Endothelial cell of hepatic sinusoid (primary cell): ENCODE data around the gene ZNF664.

Experiments used
- in situ Hi-C: cut with HindIII; loops from 2 replicates; pipeline ENCODE4 v1.10.0; 2017; ENCODE audit warnings: low sequenced_read_pairs

ZNF664 gene

DNA sequence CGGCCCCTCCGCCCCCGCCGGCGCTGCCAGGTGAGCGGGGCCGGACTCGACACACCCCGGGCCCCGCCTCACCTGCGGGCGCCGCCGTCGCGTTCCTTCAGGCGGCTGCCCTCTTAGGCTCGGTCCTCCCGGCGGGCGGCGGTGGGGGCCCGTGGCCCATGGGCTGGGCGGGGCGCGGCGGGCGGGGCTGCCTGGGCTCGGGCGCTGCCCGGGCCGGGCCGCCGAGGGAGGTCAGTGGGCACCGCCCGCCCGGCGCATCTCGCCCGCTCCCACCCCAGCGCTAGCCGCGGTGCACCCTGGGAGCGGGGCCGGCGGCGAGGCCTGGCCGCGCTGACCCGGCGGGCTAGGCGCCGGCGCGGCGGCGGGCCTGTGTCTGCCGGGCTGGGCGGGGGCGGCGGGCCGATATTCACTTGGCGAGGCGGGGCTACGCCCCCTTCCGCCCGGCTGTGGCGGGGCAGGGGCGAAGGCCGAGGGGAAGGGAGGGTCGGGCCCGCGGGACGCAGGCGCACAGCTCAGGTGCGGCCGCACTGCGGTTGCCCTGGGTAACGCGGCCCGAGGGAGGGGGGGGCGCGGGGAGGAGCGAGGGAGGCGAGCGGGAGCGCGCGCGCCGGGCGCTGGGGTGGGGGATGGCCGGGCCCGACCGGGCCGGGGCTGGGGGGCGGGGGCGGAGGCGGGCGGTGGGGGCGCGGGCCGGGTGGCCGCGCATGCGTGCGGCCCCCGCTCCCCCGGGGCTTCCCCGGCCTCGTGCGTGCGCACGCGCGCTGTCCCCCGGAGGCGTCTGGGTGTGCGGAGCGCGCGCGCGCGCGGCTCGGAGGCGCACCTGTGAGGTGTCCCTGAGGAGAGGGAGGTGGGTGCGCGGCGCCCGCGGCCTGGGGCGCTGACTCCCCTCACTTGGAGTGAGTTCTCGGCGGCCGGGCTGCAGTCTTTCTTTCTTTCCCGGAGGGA, at the start of gene ZNF664, which contains the start of gene CCDC92:
Gene ZNF664 (plus strand): TSS at position 759 of the 945 bp plus-strand sequence. CDS start 38,930 bp downstream, outside the sequence.
Gene CCDC92 (minus strand): TSS at position 375 of the 945 bp plus-strand sequence. CDS start 28,526 bp downstream, outside the sequence.
- in situ Hi-C loops, result no loop called here

- in situ Hi-C loops, result no loop called here
Measured at GRCh38 chr12:123923927-123924326, 49.1 kb upstream of the ZNF664 start.

DNA sequence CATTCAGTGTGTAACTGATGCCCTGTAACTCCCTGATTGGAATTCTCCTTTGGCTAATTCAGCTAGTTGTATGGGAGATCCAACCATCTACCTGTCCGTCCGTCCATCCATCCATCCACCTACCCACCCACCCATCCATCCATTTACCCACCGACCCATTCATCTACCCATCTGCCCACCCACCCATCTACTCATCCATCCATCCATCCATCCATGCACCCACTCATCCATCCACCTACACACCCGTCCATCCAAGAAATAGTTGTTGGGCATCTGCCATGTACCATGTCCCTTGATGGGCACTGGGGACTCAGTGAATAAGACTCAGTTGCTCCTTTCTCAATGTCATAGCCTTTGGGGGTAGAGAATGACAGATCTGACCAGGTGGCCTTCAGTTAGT, 48.5 kb upstream of the ZNF664 start:
- in situ Hi-C loops, result no loop called here

- in situ Hi-C loops, result no loop called here
Measured at GRCh38 chr12:123928274-123928865, 44.6 kb upstream of the ZNF664 start.

DNA sequence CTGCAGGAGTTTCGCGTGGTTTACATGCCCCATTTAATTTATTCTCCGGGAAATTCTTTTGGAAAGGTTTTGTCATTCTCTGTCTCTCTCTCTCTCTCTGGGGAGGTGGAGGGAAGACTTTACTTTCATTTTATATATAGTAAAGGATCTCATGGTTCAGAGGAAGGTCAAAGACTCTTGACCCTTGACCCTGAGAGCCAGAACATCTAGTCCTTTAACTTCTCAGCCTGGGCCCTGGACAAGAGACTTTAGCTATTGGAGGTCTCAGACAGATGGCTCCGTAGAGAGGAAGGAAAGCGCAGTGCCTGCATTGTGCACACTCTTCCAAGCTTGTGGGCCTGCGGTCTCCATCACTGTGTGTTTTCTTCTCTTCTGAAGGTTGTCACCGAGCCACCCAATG, 44.1 kb upstream of the ZNF664 start:
- in situ Hi-C loops, result no loop called here

DNA sequence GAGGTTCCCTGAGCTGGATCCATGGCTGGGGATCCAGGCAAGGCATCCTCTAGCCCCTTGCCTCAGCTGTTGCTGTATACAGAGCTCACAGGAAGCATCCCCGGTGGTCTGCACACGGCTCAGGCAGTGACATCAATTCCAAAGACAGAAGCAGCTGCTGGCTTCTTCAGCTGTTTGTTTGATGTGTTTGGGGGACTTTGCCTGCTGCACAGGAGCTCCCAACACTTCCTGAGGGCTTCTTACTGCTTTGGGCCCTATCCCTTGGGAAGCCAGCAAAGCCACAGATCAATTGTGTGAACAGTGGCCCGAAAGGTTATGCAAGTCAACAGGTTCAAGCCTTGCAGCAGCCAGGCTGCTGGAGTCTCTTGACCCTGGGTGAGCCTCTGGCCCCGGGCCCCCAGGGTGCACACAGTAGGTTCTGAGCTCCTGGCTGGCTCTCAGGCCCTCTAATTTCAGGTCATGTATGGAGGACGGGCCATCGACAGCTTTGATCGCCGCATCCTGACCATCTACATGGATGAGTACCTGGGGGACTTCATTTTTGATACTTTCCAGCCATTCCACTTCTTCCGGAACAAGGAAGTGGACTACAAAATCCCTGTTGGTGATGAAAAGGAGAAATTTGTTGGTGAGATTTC, 43.0 kb upstream of the ZNF664 start:
- in situ Hi-C loops, result loop anchor here (10.0 kb wide), 1 partner anchor 85 kb away; no protein-coding TSS in a partner anchor

- in situ Hi-C loops, result loop anchor here (10.0 kb wide), 1 partner anchor 87 kb away; no protein-coding TSS in a partner anchor
Measured at GRCh38 chr12:123931686-123932321, 41.2 kb upstream of the ZNF664 start.

GRCh38 chr12:123933214-123933613, 39.8 kb upstream of the ZNF664 start:
- in situ Hi-C loops, result loop anchor here (10.0 kb wide), 1 partner anchor 88 kb away; no protein-coding TSS in a partner anchor

- in situ Hi-C loops, result loop anchor here (10.0 kb wide), 1 partner anchor 89 kb away; no protein-coding TSS in a partner anchor
Measured at GRCh38 chr12:123934016-123934620, 38.9 kb upstream of the ZNF664 start.

- in situ Hi-C loops, result loop anchor here (10.0 kb wide), 1 partner anchor 90 kb away; no protein-coding TSS in a partner anchor
Measured at GRCh38 chr12:123934829-123935228, 38.2 kb upstream of the ZNF664 start.

DNA sequence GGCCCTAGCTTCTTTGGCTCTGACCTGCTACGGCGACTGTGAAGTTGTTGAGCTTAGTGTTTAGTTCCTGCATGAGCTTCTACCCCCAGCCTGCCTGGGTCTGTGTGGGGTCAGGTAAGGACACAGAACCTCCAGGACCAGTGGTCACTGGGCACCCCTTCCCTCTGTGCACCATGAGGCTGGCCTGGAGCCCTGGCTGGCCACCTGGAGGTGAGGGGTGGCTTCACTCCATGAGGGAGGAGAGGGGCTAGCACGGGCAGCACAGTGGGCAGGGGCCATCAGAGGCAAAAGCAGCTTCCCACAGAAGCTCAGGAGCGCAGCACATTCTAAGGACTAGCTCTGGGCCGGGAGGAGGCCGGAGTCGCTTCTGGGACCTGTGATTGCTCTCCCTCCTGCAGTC, 37.1 kb upstream of the ZNF664 start:
- in situ Hi-C loops, result loop anchor here (10.0 kb wide), 1 partner anchor 91 kb away; no protein-coding TSS in a partner anchor

DNA sequence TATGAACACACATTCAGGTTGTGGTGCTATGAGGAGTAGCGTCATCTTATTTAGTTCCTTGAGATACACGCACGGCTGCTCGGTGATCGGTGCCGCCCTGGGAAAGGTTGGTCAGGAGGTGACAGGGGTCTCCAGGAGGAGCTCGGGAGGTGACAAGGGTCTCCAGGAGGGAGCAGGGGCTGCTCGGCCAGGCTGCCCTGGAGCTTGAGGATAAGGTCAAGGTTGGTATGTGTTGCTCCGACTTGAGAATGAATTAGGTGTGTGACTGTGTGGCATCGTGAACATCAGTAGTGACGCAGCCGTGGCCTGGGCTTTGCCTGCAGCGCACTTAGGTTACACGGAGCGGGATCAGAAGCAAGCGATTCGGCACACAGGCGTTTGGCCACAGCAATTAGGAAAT, 36.5 kb upstream of the ZNF664 start:
- in situ Hi-C loops, result loop anchor here (10.0 kb wide), 1 partner anchor 92 kb away; no protein-coding TSS in a partner anchor

DNA sequence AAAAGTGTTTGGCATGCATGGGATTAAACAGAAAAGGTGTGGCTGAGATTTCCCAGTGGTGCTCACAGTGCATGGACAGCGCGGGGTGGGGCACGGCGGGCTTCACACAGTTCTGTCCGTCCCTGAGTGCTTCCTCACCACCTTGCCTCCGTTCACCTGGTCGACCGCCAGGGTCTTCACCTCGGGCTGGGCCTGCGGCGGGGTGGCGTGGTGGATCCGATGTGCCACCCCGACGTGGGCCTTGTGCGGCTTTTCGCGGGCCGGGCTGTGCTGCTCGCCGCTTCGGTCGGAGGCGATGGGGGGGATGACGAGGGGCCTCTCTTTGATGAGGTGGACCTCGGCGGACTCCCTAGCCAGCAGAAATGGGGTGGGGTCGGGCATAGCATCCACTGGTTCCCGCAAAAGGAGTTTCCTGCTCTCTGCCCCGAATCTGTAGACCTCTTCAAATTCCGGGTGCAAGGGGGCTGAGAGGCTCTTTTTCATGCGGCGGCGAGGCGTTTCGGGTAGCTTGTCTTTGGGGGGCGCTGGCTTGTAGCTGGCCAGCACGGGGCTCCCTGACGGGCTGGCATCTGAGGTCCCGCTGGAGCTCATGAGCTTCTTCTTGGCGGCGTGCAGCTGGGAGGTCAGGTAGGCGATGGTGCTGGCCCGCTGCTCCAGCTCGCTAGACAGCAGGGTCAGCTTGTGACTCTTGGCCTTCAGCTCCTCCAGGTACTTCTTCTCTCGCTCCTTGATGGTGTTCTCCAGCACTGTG, 35.9 kb upstream of the ZNF664 start:
- in situ Hi-C loops, result loop anchor here (10.0 kb wide), 1 partner anchor 92 kb away; no protein-coding TSS in a partner anchor

- in situ Hi-C loops, result loop anchor here (10.0 kb wide), 1 partner anchor 93 kb away; no protein-coding TSS in a partner anchor
Measured at GRCh38 chr12:123937707-123938591, 35.1 kb upstream of the ZNF664 start.

- in situ Hi-C loops, result loop anchor here (10.0 kb wide), 1 partner anchor 94 kb away; no protein-coding TSS in a partner anchor
Measured at GRCh38 chr12:123938679-123939480, 34.1 kb upstream of the ZNF664 start.

DNA sequence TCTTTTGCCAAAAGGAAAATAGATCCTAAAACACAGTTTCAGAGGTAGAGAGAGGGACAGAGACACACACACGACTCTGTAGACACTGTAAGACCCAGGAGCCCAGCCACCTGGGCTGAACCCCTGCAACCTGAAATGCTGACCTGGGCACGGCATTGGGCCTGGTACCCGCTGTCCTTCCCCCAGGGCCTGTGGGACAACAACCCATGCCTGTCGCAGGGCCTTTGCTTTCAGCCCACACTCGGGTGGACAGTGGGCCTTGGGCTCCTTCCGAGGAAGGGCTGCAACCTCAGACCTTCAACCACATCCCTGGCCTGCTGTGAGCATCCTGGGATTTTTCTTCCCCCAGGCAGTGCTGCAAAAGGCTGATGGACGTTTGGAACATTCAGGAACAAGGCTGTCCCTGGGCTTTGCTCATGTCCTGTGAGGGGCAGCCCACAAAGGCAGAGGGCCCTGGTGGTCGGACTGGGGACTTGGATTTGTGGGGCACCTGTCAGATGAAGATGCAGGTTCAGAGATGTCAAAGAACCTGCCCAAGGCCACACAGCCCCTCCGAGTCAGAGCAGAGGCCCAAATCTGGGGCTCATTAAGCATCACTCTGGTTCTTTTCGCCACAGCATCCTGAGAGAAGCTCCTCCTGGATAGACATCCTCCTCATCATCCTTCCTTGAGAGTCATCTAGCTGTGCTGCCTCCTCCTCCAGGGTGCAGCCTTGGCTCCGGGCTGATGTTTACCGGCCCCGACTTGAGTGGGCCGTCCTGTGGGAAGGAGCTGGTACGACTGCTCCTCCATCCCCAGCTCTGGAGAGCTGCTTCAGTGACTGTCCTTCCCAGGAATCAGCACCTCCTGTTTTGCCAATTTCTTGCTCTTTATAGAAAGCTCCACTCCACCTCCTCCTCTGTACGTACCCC, 33.0 kb upstream of the ZNF664 start:
- in situ Hi-C loops, result loop anchor here (10.0 kb wide), 1 partner anchor 95 kb away; no protein-coding TSS in a partner anchor
